ENCODE data around the gene TCHH. TPM values are rescaled to one million over a fixed set of nuclear protein-coding genes. Genes with fewer than 3 reads are reported as not detected.

TCHH gene, protein sequence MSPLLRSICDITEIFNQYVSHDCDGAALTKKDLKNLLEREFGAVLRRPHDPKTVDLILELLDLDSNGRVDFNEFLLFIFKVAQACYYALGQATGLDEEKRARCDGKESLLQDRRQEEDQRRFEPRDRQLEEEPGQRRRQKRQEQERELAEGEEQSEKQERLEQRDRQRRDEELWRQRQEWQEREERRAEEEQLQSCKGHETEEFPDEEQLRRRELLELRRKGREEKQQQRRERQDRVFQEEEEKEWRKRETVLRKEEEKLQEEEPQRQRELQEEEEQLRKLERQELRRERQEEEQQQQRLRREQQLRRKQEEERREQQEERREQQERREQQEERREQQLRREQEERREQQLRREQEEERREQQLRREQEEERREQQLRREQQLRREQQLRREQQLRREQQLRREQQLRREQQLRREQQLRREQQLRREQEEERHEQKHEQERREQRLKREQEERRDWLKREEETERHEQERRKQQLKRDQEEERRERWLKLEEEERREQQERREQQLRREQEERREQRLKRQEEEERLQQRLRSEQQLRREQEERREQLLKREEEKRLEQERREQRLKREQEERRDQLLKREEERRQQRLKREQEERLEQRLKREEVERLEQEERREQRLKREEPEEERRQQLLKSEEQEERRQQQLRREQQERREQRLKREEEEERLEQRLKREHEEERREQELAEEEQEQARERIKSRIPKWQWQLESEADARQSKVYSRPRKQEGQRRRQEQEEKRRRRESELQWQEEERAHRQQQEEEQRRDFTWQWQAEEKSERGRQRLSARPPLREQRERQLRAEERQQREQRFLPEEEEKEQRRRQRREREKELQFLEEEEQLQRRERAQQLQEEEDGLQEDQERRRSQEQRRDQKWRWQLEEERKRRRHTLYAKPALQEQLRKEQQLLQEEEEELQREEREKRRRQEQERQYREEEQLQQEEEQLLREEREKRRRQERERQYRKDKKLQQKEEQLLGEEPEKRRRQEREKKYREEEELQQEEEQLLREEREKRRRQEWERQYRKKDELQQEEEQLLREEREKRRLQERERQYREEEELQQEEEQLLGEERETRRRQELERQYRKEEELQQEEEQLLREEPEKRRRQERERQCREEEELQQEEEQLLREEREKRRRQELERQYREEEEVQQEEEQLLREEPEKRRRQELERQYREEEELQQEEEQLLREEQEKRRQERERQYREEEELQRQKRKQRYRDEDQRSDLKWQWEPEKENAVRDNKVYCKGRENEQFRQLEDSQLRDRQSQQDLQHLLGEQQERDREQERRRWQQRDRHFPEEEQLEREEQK (N-terminal part only)
- total RNA-seq: 0.05 TPM
- polyA plus RNA-seq: 1.4 TPM
- long read RNA-seq, donor 1: 0 reads
- long read RNA-seq, donor 2: 0 reads
- long read RNA-seq, donor 3: 0 reads
- long read RNA-seq, donor 4: 0 reads
- long read RNA-seq, donor 5: 0 reads
- long read RNA-seq, donor 6: 0 reads
- long read RNA-seq, donor 7: 0 reads
- long read RNA-seq, donor 8: 0 reads
- long read RNA-seq, donor 9: 0 reads
- long read RNA-seq, donor 10: 0 reads

DNA sequence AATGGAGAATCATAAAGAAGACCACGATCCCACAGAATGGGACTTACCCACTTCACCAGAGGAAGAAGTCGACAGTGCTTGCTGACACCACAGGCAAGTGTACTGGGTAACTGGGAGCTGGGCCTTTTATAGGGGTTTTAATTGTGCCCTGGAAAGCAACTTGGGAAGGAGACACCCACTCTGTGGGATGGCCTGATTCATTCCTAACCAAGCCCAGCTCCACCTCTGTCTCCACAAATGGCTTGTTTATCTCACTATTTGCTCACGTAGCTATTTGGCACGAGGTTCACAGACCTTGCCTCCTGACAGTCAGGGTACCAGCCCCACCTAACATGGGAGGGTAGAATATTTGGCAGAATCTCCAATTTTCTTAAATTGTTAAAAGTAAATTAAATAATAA lies at the start of gene TCHH:
Gene TCHH, minus strand, starts transcription at position 101 of the 400 bp plus-strand sequence. CDS start 1,364 bp downstream, outside the sequence.
- DNase-seq (ENCODE audit: low read depth in 6 of 9, low spot score in 9 of 9): no peak
- Histone ChIP-seq H3K27me3 (ENCODE audit: control insufficient read depth in 2 of 2, insufficient read depth in 1 of 2, low read length in 1 of 2) (peaks cover 50 to 77% of the 10 kb centered on the region in 2 donors), H3K27ac (ENCODE audit: low read depth in 1 of 2, low read length in 1 of 2) (no peak within 1 kb of the TSS), H3K9me3 (ENCODE audit: control insufficient read depth in 2 of 2, insufficient read depth in 1 of 2, low read length in 1 of 2) (peaks cover 8 to 23% of the 10 kb centered on the region in 2 donors), H3K4me1 (ENCODE audit: control insufficient read depth in 2 of 2, insufficient read depth in 2 of 2, low read length in 2 of 2) (peaks cover 4 to 22% of the 10 kb centered on the region in 2 donors), H3K36me3 (ENCODE audit: control insufficient read depth in 2 of 2, insufficient read depth in 2 of 2, low read length in 1 of 2) (no peaks in the 10 kb centered on the region), H3K4me3 (ENCODE audit: low read length in 2 of 2) (no peak within 1 kb of the TSS)
- WGBS: 72% methylated on average over 4 of the region's 4 CpGs

DNA sequence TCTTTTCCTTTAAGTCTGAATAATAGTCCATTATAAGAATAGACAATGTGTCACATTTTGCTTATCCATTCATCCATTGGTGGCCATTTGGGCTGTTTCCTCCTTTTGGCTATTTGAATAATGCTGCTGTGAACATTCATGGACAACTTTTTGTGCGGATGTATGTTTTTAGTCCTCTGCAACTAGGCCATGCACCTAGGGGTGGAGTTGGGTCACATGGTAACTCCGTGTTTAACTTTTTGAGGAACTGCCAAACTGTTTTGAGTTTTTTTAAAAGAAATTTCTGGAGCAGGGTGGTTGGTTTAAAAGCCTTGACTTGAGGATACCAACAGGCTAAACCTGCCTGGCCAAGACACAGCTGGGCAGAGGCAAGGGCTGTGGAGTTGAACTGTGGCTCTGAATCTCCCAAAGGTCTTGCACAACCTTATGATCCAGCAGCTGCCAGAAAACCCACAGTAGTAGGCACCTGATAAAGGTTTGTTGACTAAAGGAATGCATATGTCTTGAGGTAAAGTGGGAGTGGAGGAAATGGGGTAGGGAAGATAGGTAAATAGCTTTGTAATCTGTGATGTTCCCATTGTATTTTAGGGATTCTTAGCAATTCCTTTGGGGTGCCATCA lies 49.4 kb upstream of the TCHH start:
- Histone ChIP-seq H3K9me3 (ENCODE audit: control insufficient read depth in 2 of 2, insufficient read depth in 1 of 2, low read length in 1 of 2) (no peaks in the 10 kb centered on the region), H3K36me3 (ENCODE audit: control insufficient read depth in 2 of 2, insufficient read depth in 2 of 2, low read length in 1 of 2) (no peaks in the 10 kb centered on the region), H3K4me3 (ENCODE audit: low read length in 2 of 2) (no peak overlapping the region), H3K27me3 (ENCODE audit: control insufficient read depth in 2 of 2, insufficient read depth in 1 of 2, low read length in 1 of 2) (no peaks in the 10 kb centered on the region), H3K27ac (ENCODE audit: low read depth in 1 of 2, low read length in 1 of 2) (no peak overlapping the region), H3K4me1 (ENCODE audit: control insufficient read depth in 2 of 2, insufficient read depth in 2 of 2, low read length in 2 of 2) (no peaks in the 10 kb centered on the region)
- DNase-seq (ENCODE audit: low read depth in 6 of 9, low spot score in 9 of 9): no peak
- 82% methylated on average over 2 of the region's 2 CpGs for WGBS

DNA sequence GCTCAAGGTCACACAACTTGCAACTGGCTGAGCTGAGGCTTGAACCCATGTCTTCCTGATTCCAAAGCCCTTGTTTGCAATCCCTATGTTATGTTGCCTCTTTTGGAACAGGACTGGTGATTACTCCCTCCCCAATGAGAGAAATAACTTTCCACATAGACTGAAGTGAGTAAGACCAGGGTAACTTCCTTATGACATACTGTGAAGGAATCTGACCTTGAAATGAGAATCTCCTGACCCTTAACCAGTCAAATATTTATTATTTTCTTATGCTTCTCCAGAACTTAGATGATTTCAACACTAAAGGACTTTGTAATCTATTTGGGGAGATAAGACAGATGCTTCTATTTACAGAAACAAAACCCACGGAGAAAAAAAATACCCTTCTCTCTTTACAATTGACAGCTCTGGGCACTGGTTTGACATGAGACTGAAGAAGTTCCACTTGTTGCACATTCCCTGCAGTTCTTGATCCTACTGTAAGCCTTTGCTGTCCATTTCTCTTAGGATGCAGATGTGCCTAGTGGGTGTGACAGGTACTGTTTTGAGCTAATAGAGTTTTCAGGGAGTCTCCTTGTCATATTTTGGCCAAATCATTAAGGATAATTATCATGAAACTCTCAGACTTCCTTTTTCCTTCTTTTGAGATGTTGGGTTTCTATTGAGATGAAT lies 47.7 kb upstream of the TCHH start:
- 84% methylated on average over 1 of the region's 1 CpG for WGBS
- Histone ChIP-seq H3K4me3 (ENCODE audit: low read length in 2 of 2) (no peak overlapping the region), H3K36me3 (ENCODE audit: control insufficient read depth in 2 of 2, insufficient read depth in 2 of 2, low read length in 1 of 2) (no peaks in the 10 kb centered on the region), H3K9me3 (ENCODE audit: control insufficient read depth in 2 of 2, insufficient read depth in 1 of 2, low read length in 1 of 2) (no peaks in the 10 kb centered on the region), H3K27ac (ENCODE audit: low read depth in 1 of 2, low read length in 1 of 2) (no peak overlapping the region), H3K4me1 (ENCODE audit: control insufficient read depth in 2 of 2, insufficient read depth in 2 of 2, low read length in 2 of 2) (no peaks in the 10 kb centered on the region), H3K27me3 (ENCODE audit: control insufficient read depth in 2 of 2, insufficient read depth in 1 of 2, low read length in 1 of 2) (no peaks in the 10 kb centered on the region)
- no peak for DNase-seq (ENCODE audit: low read depth in 6 of 9, low spot score in 9 of 9)

DNA sequence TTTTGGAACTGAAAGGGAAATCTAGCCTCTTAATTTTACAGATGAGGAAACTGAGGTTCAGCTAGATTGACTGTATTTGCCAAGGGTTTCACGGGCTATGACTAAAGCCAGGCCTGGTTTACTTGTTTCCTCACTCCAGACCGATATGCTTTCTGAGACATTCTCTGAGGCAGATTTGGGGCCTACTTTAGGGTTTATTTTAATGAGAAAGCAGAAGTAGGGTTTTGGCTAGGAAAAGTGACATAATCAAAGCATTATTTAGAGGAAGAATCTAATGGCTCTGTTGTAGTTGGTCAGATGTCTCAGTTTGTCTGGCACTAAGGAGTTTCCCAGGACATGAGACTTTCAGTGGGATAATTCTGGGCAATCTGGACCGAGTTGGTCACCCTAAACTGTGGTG lies 45.3 kb upstream of the TCHH start:
- no peaks in the 10 kb centered on the region for H3K27me3 ChIP-seq (ENCODE audit: control insufficient read depth in 2 of 2, insufficient read depth in 1 of 2, low read length in 1 of 2)
- DNase-seq (ENCODE audit: low read depth in 6 of 9, low spot score in 9 of 9): peak in 1 of 9 donors; percentile 7

DNA sequence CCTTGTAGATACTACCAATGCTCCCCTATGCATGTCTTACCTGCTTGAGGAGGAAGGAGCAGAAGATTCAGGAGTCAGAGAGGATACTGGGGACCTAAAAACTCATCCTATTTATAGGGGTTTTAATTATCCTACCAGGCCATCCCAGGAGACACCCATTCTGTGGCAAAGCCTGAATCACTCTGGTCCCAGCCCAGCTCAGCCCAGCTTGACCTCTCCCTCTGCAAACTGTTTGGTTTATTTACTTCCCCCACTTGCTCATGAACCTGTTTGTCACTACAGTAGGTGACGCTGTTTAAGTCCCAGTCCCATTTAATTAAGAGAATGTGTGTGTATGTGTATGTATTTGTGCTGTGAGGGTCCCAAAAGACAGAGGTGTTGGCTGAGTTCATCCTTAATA lies 43.9 kb upstream of the TCHH start, which contains the start of gene RPTN:
Gene RPTN, minus strand, starts transcription at position 85 of the 400 bp plus-strand sequence. CDS start 1,339 bp downstream, outside the sequence.
- H3K4me1 ChIP-seq (ENCODE audit: control insufficient read depth in 2 of 2, insufficient read depth in 2 of 2, low read length in 2 of 2): no peaks in the 10 kb centered on the region
- 98% methylated on average over 1 of the region's 1 CpG for WGBS

More for the DNA sequence above, 45.3 kb upstream of the TCHH start:
- 59% methylated on average over 3 of the region's 3 CpGs for WGBS
- no peaks in the 10 kb centered on the region for H3K36me3 ChIP-seq (ENCODE audit: control insufficient read depth in 2 of 2, insufficient read depth in 2 of 2, low read length in 1 of 2)
- no peaks in the 10 kb centered on the region for H3K4me1 ChIP-seq (ENCODE audit: control insufficient read depth in 2 of 2, insufficient read depth in 2 of 2, low read length in 2 of 2)
- no peak overlapping the region for H3K4me3 ChIP-seq (ENCODE audit: low read length in 2 of 2)
- no peak overlapping the region for H3K27ac ChIP-seq (ENCODE audit: low read depth in 1 of 2, low read length in 1 of 2)
- H3K9me3 ChIP-seq (ENCODE audit: control insufficient read depth in 2 of 2, insufficient read depth in 1 of 2, low read length in 1 of 2): no peaks in the 10 kb centered on the region

DNA sequence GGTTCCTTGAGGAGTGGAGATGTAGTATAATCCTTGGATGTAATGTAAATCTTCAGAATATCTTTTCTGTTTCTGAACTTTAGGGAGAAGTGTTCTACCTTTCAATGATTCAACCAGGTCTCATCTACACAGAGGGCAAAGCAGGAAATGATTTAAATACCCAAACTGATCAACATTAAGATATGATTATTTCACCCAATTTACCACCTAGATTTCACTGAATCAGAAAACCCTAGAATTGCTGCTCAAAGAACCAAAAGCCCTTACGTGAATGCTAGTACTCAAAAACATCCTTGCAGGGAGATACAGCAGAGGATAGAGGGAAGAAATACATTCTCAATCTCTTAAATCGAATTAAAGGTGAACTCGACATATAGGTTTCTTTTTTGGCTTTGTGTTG lies 38.8 kb upstream of the TCHH start:
- Histone ChIP-seq H3K9me3 (ENCODE audit: control insufficient read depth in 2 of 2, insufficient read depth in 1 of 2, low read length in 1 of 2) (no peaks in the 10 kb centered on the region), H3K4me1 (ENCODE audit: control insufficient read depth in 2 of 2, insufficient read depth in 2 of 2, low read length in 2 of 2) (no peaks in the 10 kb centered on the region), H3K27me3 (ENCODE audit: control insufficient read depth in 2 of 2, insufficient read depth in 1 of 2, low read length in 1 of 2) (no peaks in the 10 kb centered on the region), H3K4me3 (ENCODE audit: low read length in 2 of 2) (no peak overlapping the region), H3K36me3 (ENCODE audit: control insufficient read depth in 2 of 2, insufficient read depth in 2 of 2, low read length in 1 of 2) (no peaks in the 10 kb centered on the region), H3K27ac (ENCODE audit: low read depth in 1 of 2, low read length in 1 of 2) (no peak overlapping the region)
- 97% methylated on average over 3 of the region's 3 CpGs for WGBS
- DNase-seq (ENCODE audit: low read depth in 6 of 9, low spot score in 9 of 9): no peak

More for the DNA sequence above, 43.9 kb upstream of the TCHH start, which contains the start of gene RPTN:
- no peak for DNase-seq (ENCODE audit: low read depth in 6 of 9, low spot score in 9 of 9)
- no peaks in the 10 kb centered on the region for H3K36me3 ChIP-seq (ENCODE audit: control insufficient read depth in 2 of 2, insufficient read depth in 2 of 2, low read length in 1 of 2)
- H3K9me3 ChIP-seq (ENCODE audit: control insufficient read depth in 2 of 2, insufficient read depth in 1 of 2, low read length in 1 of 2): no peaks in the 10 kb centered on the region
- no peak within 1 kb of the TSS for H3K4me3 ChIP-seq (ENCODE audit: low read length in 2 of 2)
- H3K27ac ChIP-seq (ENCODE audit: low read depth in 1 of 2, low read length in 1 of 2): no peak within 1 kb of the TSS
- no peaks in the 10 kb centered on the region for H3K27me3 ChIP-seq (ENCODE audit: control insufficient read depth in 2 of 2, insufficient read depth in 1 of 2, low read length in 1 of 2)

DNA sequence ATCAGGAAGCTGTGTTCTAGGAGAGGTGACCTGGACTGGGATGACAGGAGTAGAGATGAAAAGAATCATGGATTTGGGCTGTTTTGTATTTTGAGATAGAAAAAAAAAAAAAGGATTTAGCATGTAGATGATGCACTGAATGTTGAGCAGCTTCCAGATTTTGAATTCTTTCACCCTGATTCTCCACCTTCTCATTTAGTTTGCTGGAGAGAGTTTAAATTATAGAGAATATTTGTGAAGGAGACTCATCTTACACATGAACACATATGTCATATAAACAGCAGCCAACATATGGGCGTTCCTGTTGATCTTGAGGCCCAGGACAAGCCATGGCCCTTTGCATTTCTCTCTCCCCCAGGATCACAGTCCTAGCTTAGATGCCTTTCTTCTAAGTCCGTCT lies 36.4 kb upstream of the TCHH start:
- WGBS: 94% methylated on average over 2 of the region's 2 CpGs
- no peak overlapping the region for H3K27ac ChIP-seq (ENCODE audit: low read depth in 1 of 2, low read length in 1 of 2)
- no peaks in the 10 kb centered on the region for H3K27me3 ChIP-seq (ENCODE audit: control insufficient read depth in 2 of 2, insufficient read depth in 1 of 2, low read length in 1 of 2)
- H3K4me3 ChIP-seq (ENCODE audit: low read length in 2 of 2): no peak overlapping the region
- H3K9me3 ChIP-seq (ENCODE audit: control insufficient read depth in 2 of 2, insufficient read depth in 1 of 2, low read length in 1 of 2): peaks cover 0 to 10% of the 10 kb centered on the region in 2 donors
- H3K36me3 ChIP-seq (ENCODE audit: control insufficient read depth in 2 of 2, insufficient read depth in 2 of 2, low read length in 1 of 2): no peaks in the 10 kb centered on the region
- H3K4me1 ChIP-seq (ENCODE audit: control insufficient read depth in 2 of 2, insufficient read depth in 2 of 2, low read length in 2 of 2): no peaks in the 10 kb centered on the region
- no peak for DNase-seq (ENCODE audit: low read depth in 6 of 9, low spot score in 9 of 9)

DNA sequence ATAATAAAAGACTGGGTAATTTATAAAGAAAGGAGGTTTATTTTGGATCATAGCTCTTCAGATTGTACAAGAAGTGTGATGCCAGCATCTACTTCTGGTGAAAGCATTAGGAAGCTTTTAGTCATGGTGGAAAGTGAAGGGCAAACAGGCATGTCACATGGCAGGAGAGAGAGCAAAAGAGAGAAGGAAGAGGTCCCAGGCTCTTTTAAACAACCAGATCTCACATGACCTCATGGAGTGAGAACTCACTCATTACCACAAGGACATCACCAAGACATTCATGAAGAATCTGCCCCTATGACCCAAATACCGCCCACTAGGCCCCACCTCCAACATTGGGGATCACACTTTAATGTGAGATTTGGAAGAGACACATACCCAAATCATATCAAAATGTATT lies 33.7 kb upstream of the TCHH start:
- no peaks in the 10 kb centered on the region for H3K27me3 ChIP-seq (ENCODE audit: control insufficient read depth in 2 of 2, insufficient read depth in 1 of 2, low read length in 1 of 2)
- no peak overlapping the region for H3K27ac ChIP-seq (ENCODE audit: low read depth in 1 of 2, low read length in 1 of 2)
- WGBS: 90% methylated on average over 1 of the region's 1 CpG
- H3K9me3 ChIP-seq (ENCODE audit: control insufficient read depth in 2 of 2, insufficient read depth in 1 of 2, low read length in 1 of 2): peaks cover 0 to 10% of the 10 kb centered on the region in 2 donors
- no peak overlapping the region for H3K4me3 ChIP-seq (ENCODE audit: low read length in 2 of 2)
- DNase-seq (ENCODE audit: low read depth in 6 of 9, low spot score in 9 of 9): no peak
- no peaks in the 10 kb centered on the region for H3K36me3 ChIP-seq (ENCODE audit: control insufficient read depth in 2 of 2, insufficient read depth in 2 of 2, low read length in 1 of 2)
- no peaks in the 10 kb centered on the region for H3K4me1 ChIP-seq (ENCODE audit: control insufficient read depth in 2 of 2, insufficient read depth in 2 of 2, low read length in 2 of 2)
